Astrocyte (in vitro differentiated cells and primary cell): ENCODE measurements around the gene GJA10.

Experiments used
- EZH2 ChIP-seq: IDR thresholded peaks from 2 replicates; pipeline ENCODE4 v1.6.1; 2012; ENCODE audit warnings: mild to moderate bottlenecking, low read length, inconsistent platforms; ENCODE audit not compliant: insufficient read depth
- TF ChIP-seq, protein P1 (sequence below): IDR thresholded peaks from 2 replicates; pipeline ENCODE4 v1.5.1; 2011; ENCODE audit warnings: low read depth, mild to moderate bottlenecking, inconsistent platforms, low read length, moderate library complexity; ENCODE audit not compliant: insufficient read depth

DNA sequence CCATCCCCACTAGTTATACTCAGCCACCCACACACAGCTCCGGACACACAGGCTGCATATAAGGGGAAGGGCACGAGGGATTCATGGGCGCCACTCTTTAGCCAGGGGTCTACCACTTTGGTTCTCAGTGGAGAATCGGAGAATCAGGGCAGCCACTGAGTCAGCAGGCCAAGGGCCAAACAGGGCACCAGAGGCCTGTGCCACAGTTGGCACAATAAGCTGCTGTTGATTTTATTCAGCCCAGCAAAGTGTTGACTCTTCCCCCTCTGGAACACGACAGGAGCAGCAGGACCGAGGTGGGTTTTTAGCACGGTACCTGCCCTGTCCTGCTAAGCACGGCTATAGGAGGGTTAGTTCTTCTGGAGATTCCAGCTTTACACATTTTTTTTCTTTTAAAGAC lies 48.3 kb downstream of the GJA10 start:
- TF ChIP-seq, protein P1, sequence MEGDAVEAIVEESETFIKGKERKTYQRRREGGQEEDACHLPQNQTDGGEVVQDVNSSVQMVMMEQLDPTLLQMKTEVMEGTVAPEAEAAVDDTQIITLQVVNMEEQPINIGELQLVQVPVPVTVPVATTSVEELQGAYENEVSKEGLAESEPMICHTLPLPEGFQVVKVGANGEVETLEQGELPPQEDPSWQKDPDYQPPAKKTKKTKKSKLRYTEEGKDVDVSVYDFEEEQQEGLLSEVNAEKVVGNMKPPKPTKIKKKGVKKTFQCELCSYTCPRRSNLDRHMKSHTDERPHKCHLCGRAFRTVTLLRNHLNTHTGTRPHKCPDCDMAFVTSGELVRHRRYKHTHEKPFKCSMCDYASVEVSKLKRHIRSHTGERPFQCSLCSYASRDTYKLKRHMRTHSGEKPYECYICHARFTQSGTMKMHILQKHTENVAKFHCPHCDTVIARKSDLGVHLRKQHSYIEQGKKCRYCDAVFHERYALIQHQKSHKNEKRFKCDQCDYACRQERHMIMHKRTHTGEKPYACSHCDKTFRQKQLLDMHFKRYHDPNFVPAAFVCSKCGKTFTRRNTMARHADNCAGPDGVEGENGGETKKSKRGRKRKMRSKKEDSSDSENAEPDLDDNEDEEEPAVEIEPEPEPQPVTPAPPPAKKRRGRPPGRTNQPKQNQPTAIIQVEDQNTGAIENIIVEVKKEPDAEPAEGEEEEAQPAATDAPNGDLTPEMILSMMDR = no peak
- no peak for TF ChIP-seq EZH2
